Fibroblast of lung (primary cell): ENCODE data around the gene ETS1. TPM values are rescaled to one million over a fixed set of nuclear protein-coding genes. Genes with fewer than 3 reads are reported as not detected.

Experiments used
- DNase-seq, 2 donors: peaks; one replicate each; pipeline versions ENCODE4 v3.0.0 to v3.0.0-alpha.2; 2010; ENCODE audit warnings: low read depth in 2 of 2
- H2AFZ ChIP-seq: 2 replicates; pipeline ENCODE4 v1.5.1; 2012; ENCODE audit warnings: low read length, control low read depth, inconsistent platforms
- H3K27ac ChIP-seq: 2 replicates; pipeline ENCODE4 v1.5.1; 2011; ENCODE audit warnings: low read length, control low read depth; ENCODE audit not compliant: insufficient read depth
- H3K27me3 ChIP-seq: 2 replicates; pipeline ENCODE4 v1.5.1; 2011; ENCODE audit warnings: mild to moderate bottlenecking, low read length; ENCODE audit not compliant: control insufficient read depth, insufficient read depth
- H3K36me3 ChIP-seq: 2 replicates; pipeline ENCODE4 v1.5.1; 2011; ENCODE audit warnings: low read length; ENCODE audit not compliant: control insufficient read depth, insufficient read depth
- H3K4me1 ChIP-seq: 2 replicates; pipeline ENCODE4 v1.5.1; 2011; ENCODE audit warnings: low read length; ENCODE audit not compliant: control insufficient read depth, insufficient read depth; ENCODE audit errors: extremely low read depth
- H3K4me2 ChIP-seq: 2 replicates; pipeline ENCODE4 v1.5.1; 2011; ENCODE audit warnings: low read length, control low read depth; ENCODE audit not compliant: insufficient read depth; ENCODE audit errors: extremely low read depth
- H3K4me3 ChIP-seq, 4 experiments: fragments of 200-600 bp in 1 of 4; sonication (generic) in 1 of 4; replicated peaks in 1 of 4; 2 replicates each; pipeline ENCODE4 v1.5.1; 2011 to 2016; ENCODE audit warnings: low read length in 4 of 4, low read depth in 3 of 4, mild to moderate bottlenecking in 3 of 4, control low read depth in 2 of 4, inconsistent platforms in 1 of 4, mixed read lengths in 1 of 4; ENCODE audit not compliant: insufficient read depth in 1 of 4; ENCODE audit errors: control extremely low read depth in 1 of 4
- H3K79me2 ChIP-seq: 2 replicates; pipeline ENCODE4 v1.5.1; 2012; ENCODE audit warnings: mild to moderate bottlenecking, low read length, inconsistent platforms; ENCODE audit not compliant: control insufficient read depth, insufficient read depth
- H3K9ac ChIP-seq: 2 replicates; pipeline ENCODE4 v1.5.1; 2011; ENCODE audit warnings: mild to moderate bottlenecking, low read length, control low read depth; ENCODE audit not compliant: insufficient read depth
- H3K9me3 ChIP-seq: 2 replicates; pipeline ENCODE4 v1.5.1; 2012; ENCODE audit warnings: low read depth, low read length; ENCODE audit not compliant: control insufficient read depth, insufficient read depth
- H4K20me1 ChIP-seq: 2 replicates; pipeline ENCODE4 v1.5.1; 2011; ENCODE audit warnings: low read length; ENCODE audit not compliant: control insufficient read depth, insufficient read depth; ENCODE audit errors: extremely low read depth
- EZH2 ChIP-seq: IDR thresholded peaks from 2 replicates; pipeline ENCODE4 v1.5.1; 2012; ENCODE audit warnings: low read length, control low read depth, mild to moderate bottlenecking; ENCODE audit errors: missing control alignments
- polyA plus RNA-seq, 2 donors: library from polyadenylated mRNA; depleted of rRNA in 1 of 2; stranded (reverse) in 1 of 2; unstranded in 1 of 2; fragments of >200 nt; gene quantifications; 2 replicates each; pipeline ENCODE4 v1.2.1, GENCODE V29; 2011 to 2012; ENCODE audit warnings: missing spikeins in 1 of 2
- total RNA-seq: library from RNA; depleted of rRNA; stranded (reverse); fragments of >200 nt; gene quantifications from 2 replicates; pipeline ENCODE4 v1.2.1, GENCODE V29; 2014
- TF ChIP-seq, protein P1 (sequence below), 2 donors: IDR thresholded peaks in 1 of 2; conservative IDR thresholded peaks in 1 of 2; 1 replicate in 1 of 2; 2 replicates in 1 of 2; pipeline ENCODE4 v1.5.1; 2011 to 2012; ENCODE audit warnings: low read length in 2 of 2, control low read depth in 1 of 2, inconsistent platforms in 1 of 2, low read depth in 1 of 2, mild to moderate bottlenecking in 1 of 2

Gene ETS1
- total and polyA plus RNA-seq, 2 donors (not counting 1 experiment from before 2014, with no cell fraction given): 51.5 to 51.7 TPM

DNA sequence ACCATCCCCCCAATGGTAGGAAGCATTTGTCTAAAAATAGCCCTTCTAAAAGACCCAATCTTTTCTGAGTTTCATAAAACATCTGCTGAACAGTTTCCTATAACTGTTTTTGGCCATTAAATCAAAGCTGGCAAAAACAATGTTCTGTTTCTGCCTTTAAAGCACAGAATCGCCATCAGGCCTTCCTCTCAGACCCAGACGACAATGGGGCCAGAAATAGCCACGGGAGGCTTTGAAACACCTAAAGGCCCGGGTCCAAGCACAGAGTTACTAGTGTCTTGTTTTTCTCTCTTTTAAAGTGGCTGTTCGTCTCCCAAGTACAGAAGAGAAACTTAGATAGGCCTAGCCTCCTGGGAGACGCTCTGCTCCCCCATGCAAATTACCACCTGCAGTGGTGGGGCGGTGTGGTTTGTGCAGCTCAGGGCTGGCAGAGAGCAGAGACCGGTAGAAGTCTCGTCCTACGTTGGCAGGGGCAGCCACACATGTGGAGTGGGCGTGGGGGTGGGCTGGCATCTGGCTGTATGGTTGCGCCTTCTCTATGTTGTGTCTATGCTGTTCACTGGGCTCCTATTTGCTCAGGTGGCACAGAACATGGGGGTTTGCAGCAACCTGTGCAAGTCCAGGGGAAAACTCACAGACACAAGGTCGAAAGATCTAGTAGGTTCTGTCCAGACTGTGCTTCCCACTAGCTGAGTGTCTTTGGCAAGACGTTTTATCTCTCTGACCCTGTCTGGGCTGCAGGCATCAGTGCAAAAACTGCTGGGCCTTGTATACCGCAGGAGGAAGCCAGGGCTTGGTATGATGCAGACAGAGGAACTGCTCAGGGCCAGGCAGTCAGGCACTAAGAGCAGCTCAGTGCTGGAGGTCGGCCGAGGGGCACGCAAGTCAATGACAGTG, 23.6 kb upstream of the ETS1 start:
- DNase-seq: no peak
- H2AFZ ChIP-seq: no peak overlapping the region
- no peak overlapping the region for H3K4me2 ChIP-seq
- no peaks in the 10 kb centered on the region for H3K79me2 ChIP-seq
- H3K4me1 ChIP-seq: no peaks in the 10 kb centered on the region
- no peaks in the 10 kb centered on the region for H4K20me1 ChIP-seq
- H3K27me3 ChIP-seq: peaks cover 5% of the 10 kb centered on the region
- TF ChIP-seq EZH2: no peak
- TF ChIP-seq, protein P1, sequence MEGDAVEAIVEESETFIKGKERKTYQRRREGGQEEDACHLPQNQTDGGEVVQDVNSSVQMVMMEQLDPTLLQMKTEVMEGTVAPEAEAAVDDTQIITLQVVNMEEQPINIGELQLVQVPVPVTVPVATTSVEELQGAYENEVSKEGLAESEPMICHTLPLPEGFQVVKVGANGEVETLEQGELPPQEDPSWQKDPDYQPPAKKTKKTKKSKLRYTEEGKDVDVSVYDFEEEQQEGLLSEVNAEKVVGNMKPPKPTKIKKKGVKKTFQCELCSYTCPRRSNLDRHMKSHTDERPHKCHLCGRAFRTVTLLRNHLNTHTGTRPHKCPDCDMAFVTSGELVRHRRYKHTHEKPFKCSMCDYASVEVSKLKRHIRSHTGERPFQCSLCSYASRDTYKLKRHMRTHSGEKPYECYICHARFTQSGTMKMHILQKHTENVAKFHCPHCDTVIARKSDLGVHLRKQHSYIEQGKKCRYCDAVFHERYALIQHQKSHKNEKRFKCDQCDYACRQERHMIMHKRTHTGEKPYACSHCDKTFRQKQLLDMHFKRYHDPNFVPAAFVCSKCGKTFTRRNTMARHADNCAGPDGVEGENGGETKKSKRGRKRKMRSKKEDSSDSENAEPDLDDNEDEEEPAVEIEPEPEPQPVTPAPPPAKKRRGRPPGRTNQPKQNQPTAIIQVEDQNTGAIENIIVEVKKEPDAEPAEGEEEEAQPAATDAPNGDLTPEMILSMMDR (conservative IDR thresholded peaks at IDR 0.05 in 1 of 2, IDR thresholded peaks at IDR 0.05 in 1 of 2; ENCODE audit: low read depth in 1 of 2, low read length in 2 of 2): no peak
- H3K27ac ChIP-seq: no peak overlapping the region
- no peaks in the 10 kb centered on the region for H3K9me3 ChIP-seq
- H3K36me3 ChIP-seq: no peaks in the 10 kb centered on the region
- no peak overlapping the region for H3K9ac ChIP-seq
- H3K4me3 ChIP-seq: no peak overlapping the region

DNA sequence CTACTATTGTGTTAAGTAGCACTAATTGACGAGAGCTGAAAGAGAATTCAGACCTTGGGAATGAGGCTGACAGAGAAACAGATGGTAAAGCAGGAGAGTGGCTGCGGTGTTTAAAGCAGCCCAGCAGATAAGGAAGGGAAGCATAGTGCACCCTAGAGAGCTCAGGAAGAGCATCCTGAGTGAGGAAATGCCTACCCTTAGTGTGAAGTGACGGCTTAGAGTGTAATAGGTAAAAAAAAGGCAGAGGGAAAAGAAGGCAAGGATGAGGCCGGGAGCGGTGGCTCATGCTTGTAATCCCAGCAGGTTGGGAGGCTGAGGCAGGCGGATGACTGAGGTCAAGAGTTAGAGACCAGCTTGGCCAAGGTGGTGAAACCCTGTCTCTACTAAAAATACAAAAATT, 22.4 kb upstream of the ETS1 start:
- Histone ChIP-seq H2AFZ (no peak overlapping the region), H3K79me2 (no peaks in the 10 kb centered on the region), H3K9me3 (no peaks in the 10 kb centered on the region), H3K27me3 (peaks cover 5% of the 10 kb centered on the region), H4K20me1 (no peaks in the 10 kb centered on the region), H3K4me2 (no peak overlapping the region), H3K27ac (no peak overlapping the region), H3K9ac (no peak overlapping the region), H3K36me3 (no peaks in the 10 kb centered on the region), H3K4me1 (no peaks in the 10 kb centered on the region), H3K4me3 (no peak overlapping the region)
- TF ChIP-seq EZH2: no peak
- TF ChIP-seq, protein P1 (conservative IDR thresholded peaks at IDR 0.05 in 1 of 2, IDR thresholded peaks at IDR 0.05 in 1 of 2; ENCODE audit: low read depth in 1 of 2, low read length in 2 of 2): no peak
- DNase-seq: no peak

DNA sequence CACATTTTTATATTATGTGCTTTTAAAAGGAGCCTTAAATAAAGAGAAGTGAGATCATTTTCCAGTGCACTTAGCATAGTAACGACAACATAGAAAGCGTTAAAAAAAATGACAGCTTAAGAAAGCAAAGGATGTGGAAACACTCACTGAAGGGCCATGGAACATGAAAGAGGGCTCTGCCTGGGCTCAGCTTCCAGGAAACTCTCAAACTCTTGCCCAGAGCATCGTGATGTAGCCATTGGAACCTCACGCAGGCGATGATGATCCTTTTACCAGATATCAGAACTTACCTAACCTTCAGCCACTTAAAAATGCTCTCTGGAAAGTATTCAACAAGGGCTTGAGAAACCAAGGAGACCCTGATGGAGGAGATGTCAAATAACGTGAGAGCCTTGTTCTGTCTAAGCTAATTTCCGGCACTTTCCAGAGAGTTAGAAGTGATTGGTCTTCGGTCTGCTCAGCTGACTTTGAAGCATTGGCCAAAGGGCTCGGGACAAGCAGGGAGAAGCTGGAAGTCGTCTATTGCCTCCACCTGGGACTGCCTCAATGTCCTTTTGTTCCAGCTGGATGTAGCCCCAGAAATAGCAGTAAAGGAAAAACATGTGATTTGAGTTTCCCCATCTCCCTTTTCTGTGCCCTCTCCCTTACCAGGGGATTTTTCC, 21.5 kb upstream of the ETS1 start:
- Histone ChIP-seq H2AFZ (no peak overlapping the region), H3K4me1 (no peaks in the 10 kb centered on the region), H3K27me3 (peaks cover 5% of the 10 kb centered on the region), H3K9me3 (no peaks in the 10 kb centered on the region), H3K4me3 (no peak overlapping the region), H3K79me2 (no peaks in the 10 kb centered on the region), H3K9ac (no peak overlapping the region), H4K20me1 (no peaks in the 10 kb centered on the region), H3K36me3 (no peaks in the 10 kb centered on the region), H3K27ac (no peak overlapping the region), H3K4me2 (no peak overlapping the region)
- DNase-seq: no peak
- TF ChIP-seq EZH2: no peak
- TF ChIP-seq, protein P1 (conservative IDR thresholded peaks at IDR 0.05 in 1 of 2, IDR thresholded peaks at IDR 0.05 in 1 of 2; ENCODE audit: low read depth in 1 of 2, low read length in 2 of 2): no peak
